ENCODE data around the gene YBX2.
"Not testable (repeated sequence)": the region's sequence is repeated elsewhere in the genome, so short reads cannot be mapped to it uniquely, and the experiment has no call there.

YBX2 gene

GRCh38 chr17:7294614-7295153 lies at the start of gene YBX2:
TSS of gene YBX2 (minus strand) at chr17:7294639. CDS start at chr17:7294500, 139 bp downstream.
- TF ChIP-seq CTCF (IDR thresholded peaks at IDR 0.05; ENCODE audit: borderline replicate concordance, insufficient read depth, low read depth, low read length), result no peak
- peak within 1 kb of the TSS; percentile 40 for H3K4me3 ChIP-seq (ENCODE audit: low read depth, low read length)

GRCh38 chr17:7343250-7343649 lies 48.8 kb upstream of the YBX2 start:
- no peak overlapping the region for H3K4me3 ChIP-seq (ENCODE audit: low read depth, low read length)
- no peak for TF ChIP-seq CTCF (IDR thresholded peaks at IDR 0.05; ENCODE audit: borderline replicate concordance, insufficient read depth, low read depth, low read length)

- no peak overlapping the region for H3K4me3 ChIP-seq (ENCODE audit: low read depth, low read length)
- TF ChIP-seq CTCF (IDR thresholded peaks at IDR 0.05; ENCODE audit: borderline replicate concordance, insufficient read depth, low read depth, low read length), result no peak
These were observed 47.4 kb upstream of the YBX2 start for GRCh38 chr17:7341842-7342241.

GRCh38 chr17:7340179-7340578 lies 45.7 kb upstream of the YBX2 start:
- no peak for TF ChIP-seq CTCF (IDR thresholded peaks at IDR 0.05; ENCODE audit: borderline replicate concordance, insufficient read depth, low read depth, low read length)
- H3K4me3 ChIP-seq (ENCODE audit: low read depth, low read length), result no peak overlapping the region

- H3K4me3 ChIP-seq (ENCODE audit: low read depth, low read length), result peak overlapping the region; percentile 94
These were observed 43.2 kb upstream of the YBX2 start for GRCh38 chr17:7337600-7337999.

- peak within 1 kb of the TSS; percentile 94 for H3K4me3 ChIP-seq (ENCODE audit: low read depth, low read length)
- TF ChIP-seq CTCF (IDR thresholded peaks at IDR 0.05; ENCODE audit: borderline replicate concordance, insufficient read depth, low read depth, low read length), result no peak
These were observed 42.1 kb upstream of the YBX2 start, which contains the start of gene ACAP1 for GRCh38 chr17:7336240-7337175. TSS of gene ACAP1 (plus strand) at chr17:7336529. CDS start at chr17:7336735, 206 bp downstream.

- H3K4me3 ChIP-seq (ENCODE audit: low read depth, low read length), result peak overlapping the region; percentile 94
These were observed 41.3 kb upstream of the YBX2 start for GRCh38 chr17:7335765-7336164.

- no peak overlapping the region for H3K4me3 ChIP-seq (ENCODE audit: low read depth, low read length)
- no peak for TF ChIP-seq CTCF (IDR thresholded peaks at IDR 0.05; ENCODE audit: borderline replicate concordance, insufficient read depth, low read depth, low read length)
These were observed 40.6 kb upstream of the YBX2 start for GRCh38 chr17:7334938-7335538.

- H3K4me3 ChIP-seq (ENCODE audit: low read depth, low read length), result not testable (repeated sequence)
These were observed 38.2 kb upstream of the YBX2 start for GRCh38 chr17:7332600-7333069.
